Fibroblast of the aortic adventitia (primary cell): Measurements from ENCODE around the gene PODNL1. TPM values are rescaled to one million over a fixed set of nuclear protein-coding genes. Genes with fewer than 3 reads are reported as not detected.

Experiments used
- DNase-seq: peaks from one replicate; pipeline ENCODE4 v3.0.0-alpha.2; 2010; ENCODE audit warnings: low read depth
- H3K4me3 ChIP-seq: 2 replicates; pipeline ENCODE4 v1.5.1; 2011; ENCODE audit warnings: low read depth, mild to moderate bottlenecking, control low read depth, low read length, moderate library complexity
- total RNA-seq: library from RNA; depleted of rRNA; stranded (reverse); fragments of >200 nt; gene quantifications from 2 replicates; pipeline ENCODE4 v1.2.3, GENCODE V29; 2012; ENCODE audit warnings: low replicate concordance
- TF ChIP-seq, protein P1 (sequence below): IDR thresholded peaks from 2 replicates; pipeline ENCODE4 v1.5.1; 2011; ENCODE audit warnings: mild to moderate bottlenecking, low read length, control low read depth, inconsistent platforms; ENCODE audit not compliant: insufficient read depth

Gene PODNL1
- total RNA-seq, 1 donor = 0.90 TPM

DNA sequence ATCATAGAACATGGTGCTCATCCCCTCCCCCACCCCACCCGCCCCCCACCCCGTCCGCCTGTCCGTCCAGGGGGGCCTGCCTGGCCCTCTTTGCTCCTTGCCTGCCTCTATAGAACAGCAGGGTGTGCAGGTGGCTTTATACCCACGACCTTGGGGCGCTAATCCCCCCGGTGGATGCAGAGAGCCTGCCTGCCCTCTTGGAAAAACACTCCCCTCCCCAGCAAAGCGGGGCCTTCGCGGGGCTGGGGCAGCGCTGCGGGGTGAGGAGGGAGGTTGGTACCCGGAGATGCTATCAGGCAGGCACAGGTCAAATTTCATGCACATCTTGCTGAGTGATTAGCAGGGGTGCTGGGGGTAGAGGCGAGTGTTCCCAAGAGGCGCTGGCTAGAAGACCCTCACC is 46.0 kb upstream of the PODNL1 start:
- H3K4me3 ChIP-seq = no peak overlapping the region
- no peak for DNase-seq
- TF ChIP-seq, protein P1, sequence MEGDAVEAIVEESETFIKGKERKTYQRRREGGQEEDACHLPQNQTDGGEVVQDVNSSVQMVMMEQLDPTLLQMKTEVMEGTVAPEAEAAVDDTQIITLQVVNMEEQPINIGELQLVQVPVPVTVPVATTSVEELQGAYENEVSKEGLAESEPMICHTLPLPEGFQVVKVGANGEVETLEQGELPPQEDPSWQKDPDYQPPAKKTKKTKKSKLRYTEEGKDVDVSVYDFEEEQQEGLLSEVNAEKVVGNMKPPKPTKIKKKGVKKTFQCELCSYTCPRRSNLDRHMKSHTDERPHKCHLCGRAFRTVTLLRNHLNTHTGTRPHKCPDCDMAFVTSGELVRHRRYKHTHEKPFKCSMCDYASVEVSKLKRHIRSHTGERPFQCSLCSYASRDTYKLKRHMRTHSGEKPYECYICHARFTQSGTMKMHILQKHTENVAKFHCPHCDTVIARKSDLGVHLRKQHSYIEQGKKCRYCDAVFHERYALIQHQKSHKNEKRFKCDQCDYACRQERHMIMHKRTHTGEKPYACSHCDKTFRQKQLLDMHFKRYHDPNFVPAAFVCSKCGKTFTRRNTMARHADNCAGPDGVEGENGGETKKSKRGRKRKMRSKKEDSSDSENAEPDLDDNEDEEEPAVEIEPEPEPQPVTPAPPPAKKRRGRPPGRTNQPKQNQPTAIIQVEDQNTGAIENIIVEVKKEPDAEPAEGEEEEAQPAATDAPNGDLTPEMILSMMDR = no peak

DNA sequence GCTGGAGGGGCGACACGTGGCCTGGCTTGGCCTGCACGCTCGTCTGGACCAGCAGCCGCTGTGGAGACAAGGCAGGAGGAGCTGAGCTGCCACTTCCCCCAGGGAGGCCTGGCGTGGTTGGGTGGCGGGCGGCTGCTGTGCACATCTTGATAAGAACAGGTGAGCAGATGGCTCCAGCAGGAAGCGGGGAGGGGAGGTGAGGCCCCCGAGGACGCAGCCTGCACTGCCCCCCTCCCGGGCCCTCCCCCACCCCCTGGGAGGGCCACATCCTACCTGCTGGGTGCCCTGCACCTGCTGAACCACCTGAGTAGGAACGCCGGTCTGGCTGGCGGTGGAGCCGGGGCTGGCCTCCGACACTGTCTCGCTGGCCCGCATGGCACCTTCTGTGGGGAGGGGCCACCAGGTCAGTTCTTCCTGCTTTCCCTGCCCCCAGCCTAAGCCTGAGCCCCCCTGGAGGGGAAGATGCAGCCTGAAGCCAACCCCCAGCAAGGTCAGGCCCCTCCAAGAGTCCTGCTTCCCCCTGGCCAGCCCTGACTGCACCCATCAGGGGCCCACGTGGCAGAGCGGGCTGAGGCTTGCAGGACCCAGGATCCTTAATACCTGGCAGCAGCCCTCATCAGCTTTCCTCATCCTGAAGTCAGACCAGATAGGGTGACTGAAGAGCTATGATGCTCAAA is 45.1 kb upstream of the PODNL1 start:
- no peak overlapping the region for H3K4me3 ChIP-seq
- no peak for DNase-seq

DNA sequence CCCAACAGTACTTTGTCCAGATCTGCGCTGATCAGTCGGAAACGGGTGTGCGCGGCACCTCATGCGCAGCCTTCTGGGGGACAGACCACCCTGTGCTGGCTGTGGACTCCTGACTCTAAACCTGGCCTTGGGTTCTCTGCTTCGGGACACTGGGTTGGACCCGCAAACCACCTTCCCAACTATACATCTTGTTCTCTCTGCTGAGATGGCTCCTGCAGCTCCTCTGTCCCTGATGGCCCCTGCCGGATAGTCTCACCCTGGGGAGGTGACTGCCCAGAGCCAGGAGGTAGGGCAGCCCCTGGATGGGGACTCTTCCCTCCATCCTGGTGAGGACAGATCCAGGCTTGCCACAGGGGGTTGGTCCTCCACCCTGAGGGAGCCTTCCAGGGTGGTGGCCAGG is 44.6 kb upstream of the PODNL1 start:
- no peak overlapping the region for H3K4me3 ChIP-seq
- DNase-seq = no peak
- TF ChIP-seq, protein P1 = no peak

More for the DNA sequence above, 45.1 kb upstream of the PODNL1 start:
- TF ChIP-seq, protein P1 = no peak

DNA sequence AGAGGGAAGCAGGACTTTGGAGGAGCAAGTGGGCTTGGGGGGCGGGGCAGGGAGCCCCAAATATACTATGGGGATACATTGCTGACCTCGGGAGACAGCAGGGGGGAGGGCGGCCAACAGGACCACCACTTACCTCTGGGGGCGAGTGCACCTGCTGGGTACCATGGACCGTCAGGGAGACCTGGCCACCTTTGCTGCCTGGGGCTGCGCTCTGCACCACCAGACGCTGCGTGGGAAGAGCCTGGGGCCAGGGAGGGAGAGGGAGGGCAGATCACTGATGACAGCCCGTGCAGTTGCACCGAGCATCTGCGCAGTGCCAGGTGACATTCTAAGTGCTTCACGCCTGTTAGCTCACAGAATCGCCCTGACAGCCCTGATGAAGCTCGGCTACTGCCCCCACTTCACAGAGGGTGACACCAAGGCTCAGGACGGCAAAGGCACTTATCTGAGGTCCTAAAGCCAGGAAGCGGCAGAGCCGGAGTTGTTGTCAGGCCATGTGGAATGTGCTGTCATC is 43.8 kb upstream of the PODNL1 start:
- TF ChIP-seq, protein P1 = no peak
- no peak for DNase-seq
- no peak overlapping the region for H3K4me3 ChIP-seq

DNA sequence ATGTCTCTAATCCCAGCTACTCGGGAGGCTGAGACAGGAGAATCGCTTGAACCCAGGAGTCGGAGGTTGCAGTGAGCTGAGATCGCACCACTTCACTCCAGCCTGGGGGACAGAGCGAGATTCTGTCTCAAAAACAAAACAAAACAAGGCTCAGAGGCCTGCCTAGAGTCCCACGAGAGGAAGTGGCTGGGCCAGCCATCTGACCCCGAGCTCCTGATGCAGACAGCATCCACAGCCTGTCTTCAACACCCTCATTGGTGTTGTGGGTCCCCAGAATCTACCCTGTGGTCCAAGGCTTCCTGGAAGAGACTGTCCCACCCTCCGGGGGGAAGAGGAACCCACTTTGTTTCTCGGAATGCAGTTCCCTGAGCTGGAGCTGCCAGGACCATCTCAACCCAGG is 43.2 kb upstream of the PODNL1 start:
- H3K4me3 ChIP-seq = no peak overlapping the region
- TF ChIP-seq, protein P1 = no peak
- DNase-seq = no peak

DNA sequence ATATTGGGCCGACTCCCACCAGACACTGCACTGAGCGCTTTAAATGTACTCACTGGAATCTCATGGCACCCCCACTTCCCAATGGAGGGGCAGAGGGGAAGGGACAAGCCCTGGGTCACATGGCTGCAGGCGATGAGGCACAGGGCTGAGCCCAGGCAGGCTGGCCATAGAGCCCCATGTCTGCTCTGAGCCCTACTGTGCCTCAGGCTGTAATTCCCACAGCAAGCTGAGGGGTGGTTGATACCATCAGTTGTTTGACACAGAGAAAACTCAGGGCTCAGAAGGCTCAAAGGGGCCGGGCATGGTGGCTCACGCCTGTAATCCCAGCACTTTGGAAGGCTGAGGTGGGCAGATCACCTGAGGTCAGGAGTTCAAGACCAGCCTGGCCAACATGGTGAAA is 42.8 kb upstream of the PODNL1 start:
- TF ChIP-seq, protein P1 = no peak
- DNase-seq = no peak
- no peak overlapping the region for H3K4me3 ChIP-seq

DNA sequence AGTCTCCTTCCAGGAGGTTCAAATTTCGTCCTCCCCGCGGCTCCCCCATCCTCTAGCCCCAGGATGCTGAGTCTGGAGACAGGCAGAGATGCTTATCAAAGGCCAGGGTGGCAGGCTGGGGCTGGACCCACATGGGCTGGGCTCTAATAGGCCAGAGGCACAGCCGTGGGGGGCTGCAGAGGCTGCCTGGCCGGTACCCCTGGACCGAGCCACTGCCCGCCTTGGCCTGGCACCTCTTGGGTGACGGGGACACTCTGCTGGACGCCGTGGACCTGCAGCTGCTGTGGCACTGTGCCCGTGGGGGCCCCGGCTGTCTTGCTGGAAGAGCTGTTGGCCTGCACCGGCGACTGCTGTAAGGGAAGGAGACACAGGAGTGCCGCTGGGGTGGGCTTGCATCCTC is 42.1 kb upstream of the PODNL1 start:
- TF ChIP-seq, protein P1 = no peak
- H3K4me3 ChIP-seq = no peak overlapping the region
- DNase-seq = no peak
